Choroid plexus epithelial cell (primary cell): Measurements from ENCODE around the gene VAC14.

Source experiments
- DNase-seq: peaks from one replicate; pipeline ENCODE4 v3.0.0-alpha.2; 2010; ENCODE audit warnings: low read depth
- H3K4me3 ChIP-seq: 2 replicates; pipeline ENCODE4 v1.5.1; 2011; ENCODE audit warnings: low read depth, mild to moderate bottlenecking, control low read depth, low read length, moderate library complexity
- TF ChIP-seq, protein P1 (sequence below): conservative IDR thresholded peaks from 2 replicates; pipeline ENCODE4 v1.5.1; 2011; ENCODE audit warnings: low read depth, mild to moderate bottlenecking, control low read depth, inconsistent platforms, low read length, moderate library complexity

VAC14 gene

DNA sequence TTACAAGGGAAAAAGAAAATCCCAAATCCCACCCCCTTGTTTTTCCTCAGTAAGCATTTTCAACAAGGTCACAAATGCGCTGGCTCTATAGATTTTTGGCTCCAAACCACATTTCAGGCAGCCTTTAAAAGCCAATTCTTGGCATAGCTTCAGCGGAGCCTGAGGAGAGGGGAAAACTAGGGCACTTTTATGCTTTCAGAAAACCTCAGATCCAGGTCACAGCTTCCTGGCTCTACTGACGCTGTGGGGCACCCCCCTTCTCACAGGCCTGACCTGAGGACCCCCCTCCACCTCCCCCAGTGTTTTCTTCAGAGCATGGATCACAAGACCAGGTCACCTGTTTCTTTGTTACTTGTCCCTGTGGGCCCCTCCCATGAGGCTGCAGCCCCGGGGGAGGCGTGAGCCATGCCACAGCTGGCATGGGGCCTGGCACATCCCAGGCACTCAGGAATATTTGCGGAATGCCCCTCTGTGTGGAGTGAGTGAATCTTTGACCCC, 85.0 kb downstream of the VAC14 start:
- TF ChIP-seq, protein P1, sequence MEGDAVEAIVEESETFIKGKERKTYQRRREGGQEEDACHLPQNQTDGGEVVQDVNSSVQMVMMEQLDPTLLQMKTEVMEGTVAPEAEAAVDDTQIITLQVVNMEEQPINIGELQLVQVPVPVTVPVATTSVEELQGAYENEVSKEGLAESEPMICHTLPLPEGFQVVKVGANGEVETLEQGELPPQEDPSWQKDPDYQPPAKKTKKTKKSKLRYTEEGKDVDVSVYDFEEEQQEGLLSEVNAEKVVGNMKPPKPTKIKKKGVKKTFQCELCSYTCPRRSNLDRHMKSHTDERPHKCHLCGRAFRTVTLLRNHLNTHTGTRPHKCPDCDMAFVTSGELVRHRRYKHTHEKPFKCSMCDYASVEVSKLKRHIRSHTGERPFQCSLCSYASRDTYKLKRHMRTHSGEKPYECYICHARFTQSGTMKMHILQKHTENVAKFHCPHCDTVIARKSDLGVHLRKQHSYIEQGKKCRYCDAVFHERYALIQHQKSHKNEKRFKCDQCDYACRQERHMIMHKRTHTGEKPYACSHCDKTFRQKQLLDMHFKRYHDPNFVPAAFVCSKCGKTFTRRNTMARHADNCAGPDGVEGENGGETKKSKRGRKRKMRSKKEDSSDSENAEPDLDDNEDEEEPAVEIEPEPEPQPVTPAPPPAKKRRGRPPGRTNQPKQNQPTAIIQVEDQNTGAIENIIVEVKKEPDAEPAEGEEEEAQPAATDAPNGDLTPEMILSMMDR, result no peak
- H3K4me3 ChIP-seq, result no peak overlapping the region
- DNase-seq, result peak; percentile 84

DNA sequence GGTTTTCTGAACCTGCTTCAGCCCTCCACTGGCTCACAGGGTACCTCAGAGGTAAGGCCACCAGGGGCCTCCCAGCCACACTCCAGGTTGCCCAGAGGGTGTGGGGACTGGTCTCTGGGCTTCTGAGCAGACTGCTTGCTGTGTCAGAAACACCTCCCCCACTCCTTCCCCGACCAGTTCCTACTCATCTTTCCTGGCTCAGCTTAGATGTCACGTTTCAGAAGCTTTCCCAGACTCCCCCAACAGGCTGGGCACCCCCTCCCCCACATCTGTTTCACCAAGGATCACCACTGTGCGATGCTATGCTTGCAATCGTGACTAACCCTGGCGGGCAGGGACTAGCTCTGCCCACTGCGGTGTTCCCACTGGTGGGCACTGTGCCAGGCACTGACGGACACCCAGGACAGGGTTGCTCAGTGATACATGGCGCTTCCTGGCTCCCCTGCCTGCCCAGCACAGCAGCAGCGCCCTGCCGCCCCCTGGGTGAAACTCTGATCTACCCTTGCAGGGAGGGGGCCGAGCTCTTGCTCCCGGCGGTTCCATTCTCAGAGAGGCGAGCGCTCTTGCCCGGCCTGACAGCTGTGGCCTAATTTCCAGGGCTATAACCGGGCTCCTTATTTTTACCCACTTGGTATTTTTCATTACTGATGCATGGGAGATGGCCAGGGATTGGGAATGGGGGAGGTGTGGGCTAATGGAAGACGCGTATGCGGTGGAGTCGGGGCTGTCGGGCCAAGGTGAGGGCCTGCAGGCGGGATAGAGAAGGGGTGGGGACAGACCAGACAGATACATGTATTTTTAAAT, 85.7 kb downstream of the VAC14 start:
- peak overlapping the region; percentile 2 for H3K4me3 ChIP-seq
- DNase-seq, result peak; percentile 88
- TF ChIP-seq, protein P1, result peak; percentile 13

DNA sequence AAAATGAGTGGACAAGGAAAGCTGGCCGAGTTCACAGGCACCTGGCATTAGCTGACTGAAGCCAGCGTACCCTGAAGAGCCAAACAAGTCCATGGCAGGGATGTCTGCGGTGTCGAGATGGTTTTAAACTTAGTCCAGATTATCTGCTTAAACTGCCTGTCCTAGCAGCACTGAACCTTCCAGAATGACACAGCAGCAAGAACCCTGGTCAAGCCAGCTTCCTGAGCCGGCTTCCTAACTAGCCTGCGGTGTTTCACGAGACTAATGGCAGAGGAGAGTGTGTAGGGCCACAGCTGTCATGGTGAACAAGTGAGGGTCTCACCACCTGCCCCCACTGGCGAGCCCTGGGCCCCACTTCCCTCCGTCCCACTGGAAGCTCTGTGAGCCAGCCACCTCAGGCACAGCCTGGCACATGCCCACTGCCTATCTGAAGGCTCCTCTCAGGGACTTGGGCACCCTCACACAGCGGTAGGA, 86.3 kb downstream of the VAC14 start:
- H3K4me3 ChIP-seq, result no peak overlapping the region
- no peak for DNase-seq
- TF ChIP-seq, protein P1, result no peak

DNA sequence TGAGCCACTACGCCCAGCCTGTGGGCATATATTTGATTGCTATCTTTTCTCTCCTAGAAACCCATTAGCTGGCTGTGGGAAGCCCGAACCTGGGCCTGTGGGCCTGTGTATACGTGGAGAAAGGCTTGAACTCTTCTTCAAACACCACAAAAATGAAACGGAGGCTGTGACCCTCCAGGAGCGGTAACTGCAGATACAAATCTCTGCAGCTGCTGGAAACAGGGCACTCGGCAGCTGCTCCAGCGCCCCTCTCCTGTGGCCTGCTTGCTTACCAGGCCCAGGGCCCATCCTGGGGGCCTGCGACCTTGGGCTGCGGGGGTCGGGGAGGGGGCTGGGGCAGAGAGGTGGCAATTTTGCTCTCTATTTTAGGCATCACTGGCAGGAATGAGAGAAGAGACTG, 87.1 kb downstream of the VAC14 start:
- DNase-seq, result no peak
- no peak overlapping the region for H3K4me3 ChIP-seq
- TF ChIP-seq, protein P1, result no peak

DNA sequence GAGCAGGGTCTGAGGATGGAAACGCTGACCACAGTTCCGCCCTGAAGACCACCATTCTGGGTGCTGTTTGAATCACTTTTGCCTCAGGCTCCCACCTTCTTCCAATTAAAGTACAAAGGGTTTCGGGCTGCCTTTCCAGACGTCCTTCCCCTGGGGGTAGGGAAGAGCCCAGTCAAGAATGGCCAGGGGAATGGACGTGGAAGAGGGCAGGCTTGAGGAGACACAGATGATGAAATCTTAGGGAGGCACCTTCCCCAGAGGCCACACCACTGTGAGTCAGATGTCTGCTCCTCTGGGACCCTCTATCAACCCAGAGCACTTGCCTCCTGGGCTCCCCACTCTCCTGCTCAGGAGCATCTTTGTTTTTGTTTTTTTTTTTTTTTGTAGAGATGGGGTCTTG, 87.6 kb downstream of the VAC14 start:
- no peak overlapping the region for H3K4me3 ChIP-seq
- TF ChIP-seq, protein P1, result no peak
- no peak for DNase-seq

DNA sequence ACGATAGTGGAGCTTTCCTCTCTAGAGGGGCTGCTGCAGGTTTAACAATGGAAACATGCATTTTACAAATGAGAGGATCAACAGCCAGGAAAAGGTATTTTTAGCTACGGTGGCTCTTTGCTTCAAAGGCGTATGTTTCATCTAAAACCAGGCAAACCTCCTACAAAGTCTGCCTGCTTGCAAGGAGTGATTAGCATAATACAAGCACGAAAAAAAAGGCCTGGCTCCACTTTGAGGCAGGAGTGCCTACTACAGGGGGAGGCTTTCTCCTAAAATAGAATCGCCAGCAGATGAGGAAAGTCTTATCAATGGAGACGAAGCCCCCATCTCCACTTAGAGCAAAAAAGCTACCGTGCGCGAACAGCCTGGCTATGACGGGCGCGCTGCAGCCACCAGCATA, 88.0 kb downstream of the VAC14 start:
- H3K4me3 ChIP-seq, result no peak overlapping the region
- TF ChIP-seq, protein P1, result no peak
- DNase-seq, result no peak

DNA sequence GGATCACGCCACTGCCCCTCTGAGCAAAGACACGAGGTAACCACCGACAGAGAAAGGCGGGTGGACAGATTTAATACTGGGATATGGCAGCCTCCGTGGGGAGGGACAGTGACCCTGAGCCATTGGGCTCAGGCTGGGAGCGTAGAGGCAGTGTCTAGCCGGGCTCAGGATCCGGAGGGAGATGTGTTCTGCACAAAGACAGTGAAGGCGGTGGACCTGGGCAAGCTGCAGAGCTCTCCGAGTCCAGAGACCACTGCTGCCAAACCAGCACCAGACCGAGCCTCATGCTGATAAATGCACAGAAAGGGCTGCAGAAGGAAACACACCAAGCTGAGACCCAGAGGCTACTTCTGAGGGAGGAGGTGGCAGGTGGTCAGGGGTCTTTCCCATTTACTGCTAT, 88.6 kb downstream of the VAC14 start:
- H3K4me3 ChIP-seq, result no peak overlapping the region
- TF ChIP-seq, protein P1, result no peak
- DNase-seq, result no peak
